ENCODE results near the gene PIK3R5.

PIK3R5 gene

DNA sequence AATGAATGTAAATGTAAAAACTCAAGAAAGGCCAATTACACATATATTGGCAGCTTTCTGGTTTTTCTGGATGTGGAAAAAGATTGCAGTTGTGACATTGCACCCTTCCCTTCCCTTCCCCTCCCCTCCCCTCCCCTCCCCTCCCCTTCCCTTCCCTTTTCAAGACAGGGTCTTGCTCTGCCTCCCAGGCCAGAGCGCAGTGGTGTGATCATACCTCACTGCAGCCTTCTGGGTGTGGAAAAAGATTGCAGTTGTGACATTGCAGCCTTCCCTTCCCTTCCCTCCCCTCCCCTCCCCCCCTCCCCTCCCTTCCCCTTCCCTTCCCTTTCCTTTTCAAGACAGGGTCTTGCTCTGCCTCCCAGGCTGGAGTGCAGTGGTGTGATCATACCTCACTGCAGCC, 41.7 kb downstream of the PIK3R5 start:
- Mint-ChIP-seq H3K27me3 (no peaks in the 10 kb centered on the region), H3K36me3 (ENCODE audit: insufficient read depth) (peaks cover 9% of the 10 kb centered on the region), H3K4me3 (no peak overlapping the region), H3K9me3 (no peaks in the 10 kb centered on the region), H3K27ac (peak overlapping the region in 1 of 2 donors; percentile 39), H3K4me1 (ENCODE audit: low read depth in 2 of 2) (peaks cover 16 to 36% of the 10 kb centered on the region in 2 donors)
- DNase-seq (no peak), ATAC-seq (replicated peaks) (no peak)

DNA sequence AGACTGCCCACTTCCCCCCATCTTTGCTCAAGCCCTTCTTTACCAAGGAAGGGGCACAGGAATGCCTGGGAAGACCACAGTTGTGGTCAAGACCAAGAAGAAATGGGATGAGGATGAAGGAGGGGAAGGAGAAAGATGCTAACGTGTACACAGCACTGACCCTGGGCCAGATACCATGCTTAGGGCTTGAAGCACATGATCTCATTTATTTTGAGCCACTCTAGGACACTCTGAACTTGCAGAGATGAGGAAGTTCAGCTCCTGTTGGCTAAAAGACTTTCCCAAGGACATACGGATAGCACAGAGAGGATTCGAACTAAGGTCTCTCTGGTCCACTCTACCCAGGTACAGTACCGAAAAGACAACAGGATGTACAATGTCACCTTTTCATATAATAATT, 42.6 kb downstream of the PIK3R5 start:
- peaks cover 9% of the 10 kb centered on the region for H3K36me3 Mint-ChIP-seq (ENCODE audit: insufficient read depth)
- peak overlapping the region; percentile 15 to 86 for H3K27ac Mint-ChIP-seq
- ATAC-seq (replicated peaks), result no peak
- H3K4me1 Mint-ChIP-seq (ENCODE audit: low read depth in 2 of 2), result peaks cover 15 to 31% of the 10 kb centered on the region in 2 donors
- no peak for DNase-seq
- peak overlapping the region in 1 of 2 donors; percentile 35 for H3K4me3 Mint-ChIP-seq
- H3K27me3 Mint-ChIP-seq, result no peaks in the 10 kb centered on the region
- H3K9me3 Mint-ChIP-seq, result no peaks in the 10 kb centered on the region

DNA sequence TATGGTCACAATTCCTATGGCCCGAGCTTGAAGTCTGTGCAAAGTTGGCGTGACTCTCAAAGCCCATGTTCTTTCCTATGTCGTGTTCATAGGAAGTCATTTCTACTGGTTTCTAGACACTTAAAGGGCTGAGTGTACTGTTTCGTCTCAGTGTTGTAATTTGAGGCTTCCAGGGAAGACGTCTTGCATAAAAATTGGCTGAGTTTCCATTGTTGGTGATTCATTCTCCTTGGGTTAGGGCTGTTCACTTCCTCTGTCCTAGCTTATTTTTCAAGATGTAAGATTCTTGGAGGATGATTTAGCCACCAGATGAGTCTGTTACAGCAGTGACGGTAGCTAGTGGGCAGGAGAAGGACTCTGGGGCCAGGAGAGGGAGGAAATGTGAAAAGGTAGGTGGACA, 43.1 kb downstream of the PIK3R5 start:
- peak overlapping the region in 1 of 2 donors; percentile 35 for H3K4me3 Mint-ChIP-seq
- H3K36me3 Mint-ChIP-seq (ENCODE audit: insufficient read depth), result peaks cover 9% of the 10 kb centered on the region
- ATAC-seq (replicated peaks) (no peak), DNase-seq (no peak)
- no peaks in the 10 kb centered on the region for H3K9me3 Mint-ChIP-seq
- peaks cover 18 to 34% of the 10 kb centered on the region in 2 donors for H3K4me1 Mint-ChIP-seq (ENCODE audit: low read depth in 2 of 2)
- peak overlapping the region; percentile 15 to 86 for H3K27ac Mint-ChIP-seq
- no peaks in the 10 kb centered on the region for H3K27me3 Mint-ChIP-seq

DNA sequence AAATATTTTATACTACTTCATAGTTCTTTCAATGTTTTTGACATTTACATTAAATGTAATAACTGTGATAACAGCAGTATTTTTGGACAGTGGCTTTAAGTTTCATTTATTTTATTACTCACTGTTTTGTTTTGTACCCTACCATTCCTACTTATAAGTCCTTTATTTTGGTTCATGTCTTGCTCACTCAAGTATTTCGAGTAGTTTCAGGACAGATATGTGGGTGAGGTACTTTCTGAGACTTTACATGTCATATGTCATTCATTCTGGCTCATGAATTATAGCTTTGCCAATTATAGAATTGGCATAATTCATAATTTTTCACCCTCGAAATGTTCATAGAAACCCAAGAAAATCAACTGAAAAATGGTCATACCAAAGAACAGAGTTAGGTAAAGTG, 44.4 kb downstream of the PIK3R5 start:
- Mint-ChIP-seq H3K27ac (no peak overlapping the region), H3K27me3 (no peaks in the 10 kb centered on the region), H3K4me3 (no peak overlapping the region), H3K36me3 (ENCODE audit: insufficient read depth) (peaks cover 14% of the 10 kb centered on the region), H3K9me3 (no peaks in the 10 kb centered on the region), H3K4me1 (ENCODE audit: low read depth in 2 of 2) (peaks cover 27 to 44% of the 10 kb centered on the region in 2 donors)
- ATAC-seq (replicated peaks) (no peak), DNase-seq (no peak)

DNA sequence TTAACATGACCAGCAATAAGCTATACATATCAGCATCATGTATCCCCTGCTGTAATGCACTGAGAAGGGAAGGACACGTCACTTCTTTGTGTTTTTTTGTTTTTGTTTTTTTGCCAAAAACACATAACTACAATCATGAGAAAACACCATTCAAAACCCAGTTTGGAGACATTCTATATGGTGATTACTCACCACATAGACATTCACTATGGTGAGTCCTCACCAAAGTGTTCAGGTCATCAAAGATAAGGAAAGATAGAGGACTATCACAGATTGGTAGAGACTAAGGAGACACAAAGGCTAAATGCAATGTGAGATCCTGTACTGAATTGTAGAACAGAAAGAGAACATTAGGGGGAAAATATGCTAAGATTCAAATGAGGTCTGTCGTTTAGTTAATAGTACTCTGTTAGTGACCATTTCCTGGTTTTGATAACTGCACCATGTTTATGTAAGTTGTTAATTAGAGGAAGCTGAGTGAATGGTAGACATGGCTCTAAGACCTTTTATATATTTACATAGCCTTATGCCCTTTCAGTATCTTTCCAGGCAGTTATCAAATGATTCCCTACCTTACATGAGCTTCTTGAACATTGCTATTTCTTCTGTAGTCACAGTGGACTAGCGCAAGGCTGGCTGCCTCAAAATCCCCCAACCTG, 46.6 kb downstream of the PIK3R5 start:
- H3K36me3 Mint-ChIP-seq (ENCODE audit: insufficient read depth), result peaks cover 21% of the 10 kb centered on the region
- peaks cover 41 to 53% of the 10 kb centered on the region in 2 donors for H3K4me1 Mint-ChIP-seq (ENCODE audit: low read depth in 2 of 2)
- peak overlapping the region in 1 of 2 donors; percentile 45 for H3K4me3 Mint-ChIP-seq
- no peaks in the 10 kb centered on the region for H3K9me3 Mint-ChIP-seq
- DNase-seq (no peak), ATAC-seq (replicated peaks) (no peak)
- peak overlapping the region; percentile 3 to 92 for H3K27ac Mint-ChIP-seq
- no peaks in the 10 kb centered on the region for H3K27me3 Mint-ChIP-seq

DNA sequence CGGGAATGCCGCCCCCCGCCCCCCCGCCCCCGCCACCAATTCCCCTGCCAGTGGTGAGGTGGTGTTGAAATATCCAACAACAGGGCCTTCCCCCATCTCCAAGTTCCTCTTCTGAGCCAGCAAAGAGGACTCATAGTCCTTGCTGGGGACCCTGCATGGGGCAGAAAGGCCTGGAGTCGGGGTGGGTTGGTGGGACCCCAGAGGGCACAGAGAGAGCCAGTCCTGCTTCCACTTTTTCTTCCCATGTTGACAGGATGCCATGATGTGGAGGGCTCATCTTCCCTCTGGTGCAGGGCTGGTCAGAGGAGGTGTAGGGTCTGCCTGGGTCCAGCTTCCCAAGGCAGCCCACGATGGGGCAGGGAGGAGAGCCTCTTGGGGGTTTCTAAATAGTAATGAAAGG, 49.0 kb downstream of the PIK3R5 start:
- peaks cover 52 to 55% of the 10 kb centered on the region in 2 donors for H3K4me1 Mint-ChIP-seq (ENCODE audit: low read depth in 2 of 2)
- DNase-seq, result no peak
- H3K9me3 Mint-ChIP-seq, result no peaks in the 10 kb centered on the region
- H3K4me3 Mint-ChIP-seq, result peak overlapping the region in 1 of 2 donors; percentile 55
- peak overlapping the region; percentile 84 to 92 for H3K27ac Mint-ChIP-seq
- peak; percentile 5 for ATAC-seq (replicated peaks)
- peaks cover 39% of the 10 kb centered on the region for H3K36me3 Mint-ChIP-seq (ENCODE audit: insufficient read depth)
- no peaks in the 10 kb centered on the region for H3K27me3 Mint-ChIP-seq

DNA sequence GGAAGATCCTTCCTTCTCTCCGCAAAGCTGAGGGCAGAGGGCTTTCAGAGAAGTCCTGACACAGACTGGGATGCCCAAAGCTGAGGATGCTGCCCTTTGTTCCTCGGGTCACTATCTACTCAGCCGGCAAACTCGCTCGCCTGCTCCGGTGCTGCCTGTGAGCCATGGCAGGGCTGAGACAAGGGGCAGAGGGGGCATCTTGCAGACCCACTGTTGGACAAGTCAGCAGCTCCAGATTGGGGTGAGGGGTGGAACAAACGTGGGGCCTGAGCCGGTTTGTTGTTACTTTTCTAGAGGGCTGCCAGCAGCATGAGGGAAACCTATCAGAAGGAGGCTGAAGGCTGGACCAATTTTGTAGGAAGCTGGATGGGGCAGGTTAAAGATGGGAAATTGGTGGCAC, 51.0 kb downstream of the PIK3R5 start:
- Mint-ChIP-seq H3K36me3 (ENCODE audit: insufficient read depth) (peaks cover 36% of the 10 kb centered on the region), H3K27me3 (no peaks in the 10 kb centered on the region), H3K27ac (peak overlapping the region; percentile 84 to 92), H3K4me1 (ENCODE audit: low read depth in 2 of 2) (peaks cover 58 to 61% of the 10 kb centered on the region in 2 donors), H3K4me3 (peak overlapping the region in 1 of 2 donors; percentile 3), H3K9me3 (no peaks in the 10 kb centered on the region)
- DNase-seq (no peak), ATAC-seq (replicated peaks) (no peak)

DNA sequence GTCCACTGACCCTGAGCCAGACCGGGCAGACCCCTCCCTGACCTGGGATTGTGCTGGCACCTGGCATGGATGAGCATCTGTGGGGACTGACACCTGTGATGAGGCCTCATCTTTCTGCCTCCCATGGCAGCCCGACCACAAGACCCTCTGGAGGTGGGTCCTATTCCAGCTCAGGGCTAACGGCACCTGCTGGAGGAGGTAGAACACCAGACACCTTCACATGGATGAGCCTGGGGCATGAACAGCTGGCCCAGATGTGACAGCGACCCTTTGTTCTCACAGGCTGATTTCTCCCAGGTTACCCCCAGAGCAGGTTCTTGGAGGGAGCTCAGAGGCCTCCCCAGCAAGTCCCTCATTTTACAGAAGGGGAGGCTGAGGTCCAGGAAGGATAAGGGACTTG, 51.6 kb downstream of the PIK3R5 start:
- ATAC-seq (replicated peaks) (no peak), DNase-seq (no peak)
- H3K27me3 Mint-ChIP-seq, result no peaks in the 10 kb centered on the region
- H3K4me1 Mint-ChIP-seq (ENCODE audit: low read depth in 2 of 2), result peaks cover 52 to 59% of the 10 kb centered on the region in 2 donors
- peak overlapping the region in 1 of 2 donors; percentile 84 for H3K27ac Mint-ChIP-seq
- H3K36me3 Mint-ChIP-seq (ENCODE audit: insufficient read depth), result peaks cover 40% of the 10 kb centered on the region
- H3K4me3 Mint-ChIP-seq, result no peak overlapping the region
- H3K9me3 Mint-ChIP-seq, result no peaks in the 10 kb centered on the region

DNA sequence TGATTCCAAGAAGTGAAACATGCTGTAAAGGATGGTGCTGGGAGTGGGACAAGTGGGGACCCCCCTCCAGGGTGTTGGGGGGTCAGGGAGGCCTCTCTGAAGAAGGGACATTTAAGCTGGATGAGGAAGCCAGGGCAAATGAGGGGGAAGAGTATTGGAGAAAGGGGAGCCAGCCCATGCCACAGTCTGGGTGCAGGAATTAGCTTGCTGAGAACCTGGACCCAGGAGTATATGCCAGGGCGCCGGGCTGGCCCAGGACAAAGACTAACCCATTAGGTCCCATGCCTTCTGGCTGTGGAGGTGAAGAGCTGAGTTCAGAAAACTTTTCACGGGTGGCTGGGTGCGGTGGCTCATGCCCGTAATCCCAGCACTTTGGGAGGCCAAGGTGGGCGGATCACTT, 52.4 kb downstream of the PIK3R5 start:
- peaks cover 54 to 58% of the 10 kb centered on the region in 2 donors for H3K4me1 Mint-ChIP-seq (ENCODE audit: low read depth in 2 of 2)
- H3K9me3 Mint-ChIP-seq, result no peaks in the 10 kb centered on the region
- peaks cover 48% of the 10 kb centered on the region for H3K36me3 Mint-ChIP-seq (ENCODE audit: insufficient read depth)
- H3K27me3 Mint-ChIP-seq, result no peaks in the 10 kb centered on the region
- no peak for ATAC-seq (replicated peaks)
- H3K27ac Mint-ChIP-seq, result peak overlapping the region; percentile 84 to 93
- no peak overlapping the region for H3K4me3 Mint-ChIP-seq
- no peak for DNase-seq

DNA sequence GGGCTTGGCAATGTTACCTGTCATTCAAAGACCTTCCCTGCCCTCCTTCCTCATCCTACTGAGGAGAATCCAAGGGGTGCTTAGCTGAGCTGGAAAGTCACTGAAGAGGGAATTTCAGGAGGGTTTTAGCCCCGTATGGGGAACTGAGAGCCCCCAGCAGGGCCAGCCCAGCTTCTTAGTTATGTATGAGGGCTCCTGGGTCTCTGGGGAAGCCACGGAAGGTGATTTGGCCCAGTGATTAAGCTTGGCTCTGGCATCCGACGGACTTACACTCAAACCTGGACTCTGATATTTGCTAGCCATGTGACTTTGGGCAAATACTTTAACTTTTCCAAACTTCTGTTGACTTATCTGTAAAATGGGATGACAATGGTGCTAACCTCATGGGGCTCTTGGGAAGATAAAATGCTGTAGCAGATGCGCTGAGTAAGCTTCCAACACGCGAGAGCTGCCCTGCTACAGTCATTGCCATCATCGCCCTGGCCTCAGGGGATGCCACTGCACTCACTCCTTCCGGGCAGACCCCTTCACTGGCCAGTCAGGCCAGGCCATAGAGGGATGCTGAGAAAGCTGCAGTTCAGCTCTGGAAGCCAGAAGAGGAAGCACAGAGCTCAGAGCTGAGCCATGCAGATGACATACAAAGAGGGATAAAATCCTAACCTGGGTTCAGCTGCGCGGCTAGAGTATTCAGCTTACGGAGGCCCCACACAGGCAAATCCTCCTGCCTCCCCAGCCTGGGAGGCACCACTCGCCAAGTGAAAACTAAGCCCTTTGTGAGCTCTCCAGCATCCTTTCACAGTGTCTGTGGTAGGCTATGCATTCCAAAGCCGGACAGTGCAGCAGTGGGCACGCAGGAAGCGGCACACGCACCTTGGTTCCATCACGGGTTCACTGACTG, 53.2 kb downstream of the PIK3R5 start:
- DNase-seq (no peak), ATAC-seq (replicated peaks) (no peak)
- peaks cover 56% of the 10 kb centered on the region for H3K36me3 Mint-ChIP-seq (ENCODE audit: insufficient read depth)
- no peaks in the 10 kb centered on the region for H3K27me3 Mint-ChIP-seq
- peak overlapping the region; percentile 84 to 93 for H3K27ac Mint-ChIP-seq
- H3K4me1 Mint-ChIP-seq (ENCODE audit: low read depth in 2 of 2), result peaks cover 50 to 56% of the 10 kb centered on the region in 2 donors
- no peaks in the 10 kb centered on the region for H3K9me3 Mint-ChIP-seq
- no peak overlapping the region for H3K4me3 Mint-ChIP-seq

DNA sequence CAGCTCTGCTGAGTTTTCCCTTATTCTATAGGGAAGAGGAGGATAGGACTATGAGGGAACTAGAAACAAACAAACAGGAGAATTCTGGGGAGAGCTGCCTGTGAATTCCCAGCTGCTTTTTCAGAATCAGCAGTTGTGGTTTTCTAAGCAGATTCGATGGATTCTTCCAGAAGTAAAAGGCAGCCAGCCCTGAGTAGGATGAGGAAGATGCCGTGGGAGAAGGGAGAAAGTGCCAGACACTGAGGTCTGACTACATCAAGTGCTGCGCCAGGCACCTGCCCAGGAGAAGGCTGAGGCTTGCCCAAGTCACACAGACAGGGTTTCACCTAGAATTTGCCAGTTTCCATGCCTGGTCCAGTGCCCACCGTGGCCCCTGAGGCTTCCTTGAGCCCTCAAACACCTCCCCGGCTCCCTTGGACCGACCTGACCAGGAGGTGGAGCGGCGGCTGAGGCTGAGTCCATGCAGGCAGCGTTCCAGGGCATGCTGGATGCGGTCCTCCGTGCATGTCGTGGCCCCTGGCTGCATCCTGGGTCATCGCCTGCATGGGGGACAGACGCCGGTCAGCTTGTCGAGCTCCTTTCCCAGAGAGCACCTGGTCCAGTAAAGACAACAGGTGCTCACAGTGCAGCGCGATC, 54.4 kb downstream of the PIK3R5 start:
- Mint-ChIP-seq H3K4me3 (peak overlapping the region in 1 of 2 donors; percentile 3), H3K27ac (peak overlapping the region; percentile 62 to 84), H3K9me3 (no peaks in the 10 kb centered on the region), H3K4me1 (ENCODE audit: low read depth in 2 of 2) (peaks cover 40 to 46% of the 10 kb centered on the region in 2 donors), H3K27me3 (no peaks in the 10 kb centered on the region), H3K36me3 (ENCODE audit: insufficient read depth) (peaks cover 63% of the 10 kb centered on the region)
- DNase-seq, result no peak
- ATAC-seq (replicated peaks), result no peak

DNA sequence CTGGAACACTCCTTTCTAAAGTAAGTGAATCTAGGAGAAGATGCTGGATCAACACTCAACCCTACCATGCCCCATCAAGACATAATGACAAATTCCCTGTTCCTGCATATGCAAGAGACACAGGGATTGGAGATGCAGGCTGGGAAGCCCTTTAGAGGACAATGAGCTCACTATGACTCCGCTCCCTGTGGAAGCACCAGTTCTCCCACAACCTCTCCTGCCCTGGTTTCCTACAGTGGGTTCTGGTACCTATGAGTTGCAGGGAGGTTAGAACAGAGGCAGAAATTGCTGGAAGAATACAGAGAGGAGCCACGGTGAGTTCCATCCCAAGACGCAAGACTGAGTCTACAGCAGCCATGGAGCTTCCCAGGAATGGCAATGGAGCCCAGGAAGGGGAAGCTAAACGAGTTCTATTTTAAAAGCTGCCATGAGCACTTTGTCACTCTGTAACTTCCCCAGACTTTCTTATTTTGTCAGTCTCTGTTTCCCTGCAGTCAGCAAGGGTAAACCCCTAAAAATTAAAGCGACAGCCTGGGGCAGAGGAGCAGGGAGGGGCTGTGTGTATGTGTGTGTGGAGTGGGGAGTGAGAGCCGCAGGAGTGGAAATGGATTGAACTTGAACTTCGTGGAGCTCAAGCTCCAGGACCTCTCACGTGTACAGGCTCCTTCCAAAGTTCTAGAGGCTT, 55.8 kb downstream of the PIK3R5 start:
- Mint-ChIP-seq H3K9me3 (no peaks in the 10 kb centered on the region), H3K4me3 (no peak overlapping the region), H3K36me3 (ENCODE audit: insufficient read depth) (peaks cover 70% of the 10 kb centered on the region)

DNA sequence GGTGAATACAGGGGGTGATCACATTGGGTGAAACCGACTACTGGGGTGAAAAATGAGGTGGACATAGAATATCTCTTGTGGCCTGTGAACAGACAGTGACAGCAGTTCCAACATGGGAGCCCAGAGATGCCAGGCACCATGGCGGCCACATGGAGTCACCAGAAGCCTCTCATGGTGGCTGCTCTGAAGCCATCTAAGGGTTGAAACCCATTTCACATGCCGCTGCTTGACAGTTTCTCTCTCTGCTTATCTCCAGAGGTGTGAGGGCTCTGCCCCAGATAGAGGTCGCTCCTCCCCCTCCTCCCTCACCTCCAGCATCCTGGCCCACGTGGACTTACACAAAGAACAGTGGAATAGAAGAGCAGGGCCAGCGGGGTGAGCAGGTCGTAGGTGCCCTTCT, 60.2 kb downstream of the PIK3R5 start:
- peak; percentile 97 for ATAC-seq (replicated peaks)

More for the DNA sequence above, 55.8 kb downstream of the PIK3R5 start:
- H3K27ac Mint-ChIP-seq, result peak overlapping the region; percentile 62 to 84
- peaks cover 41 to 42% of the 10 kb centered on the region in 2 donors for H3K4me1 Mint-ChIP-seq (ENCODE audit: low read depth in 2 of 2)
- no peak for ATAC-seq (replicated peaks)
- no peaks in the 10 kb centered on the region for H3K27me3 Mint-ChIP-seq
- no peak for DNase-seq

More for the DNA sequence above, 60.2 kb downstream of the PIK3R5 start:
- Mint-ChIP-seq H3K27ac (peak overlapping the region; percentile 73 to 94), H3K36me3 (ENCODE audit: insufficient read depth) (peaks cover 90% of the 10 kb centered on the region), H3K27me3 (no peaks in the 10 kb centered on the region), H3K4me1 (ENCODE audit: low read depth in 2 of 2) (peaks cover 28 to 31% of the 10 kb centered on the region in 2 donors), H3K9me3 (no peaks in the 10 kb centered on the region), H3K4me3 (peak overlapping the region in 1 of 2 donors; percentile 30)
- DNase-seq, result peak in 2 of 3 experiments; percentile 29 to 35

Data from effector memory CD8-positive, alpha-beta T cell (primary cell).